ENCODE measurements around the gene GSDME. TPM values are rescaled to one million over a fixed set of nuclear protein-coding genes. Genes with fewer than 3 reads are reported as not detected.

Gene GSDME
- total RNA-seq, 1 experiment from 2014 or later = 46.1 TPM

DNA sequence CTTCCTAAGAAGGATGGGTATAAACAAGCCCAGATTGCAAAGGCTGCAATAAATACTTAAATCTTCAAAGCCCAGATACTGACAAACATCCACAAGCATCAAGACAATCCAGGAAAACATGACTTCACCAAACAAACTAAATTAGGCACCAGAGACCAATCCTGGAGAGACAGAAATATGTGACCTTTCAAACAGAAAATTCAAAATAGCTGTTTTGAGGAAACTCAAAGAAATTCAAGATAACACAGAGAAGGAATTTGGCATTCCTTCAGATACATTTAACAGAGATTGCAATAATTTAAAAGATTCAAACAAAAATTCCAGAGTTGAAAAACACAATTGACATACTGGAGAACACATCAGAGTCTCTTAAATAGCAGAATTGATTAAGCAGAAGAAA, 23.0 kb downstream of the GSDME start:
- Mint-ChIP-seq H3K9me3 (ENCODE audit: unreplicated experiment) (no peaks in the 10 kb centered on the region), H3K27me3 (ENCODE audit: insufficient read depth, unreplicated experiment) (no peaks in the 10 kb centered on the region), H3K36me3 (ENCODE audit: insufficient read depth, unreplicated experiment) (peaks cover 11% of the 10 kb centered on the region), H3K27ac (ENCODE audit: low read depth, unreplicated experiment) (no peak overlapping the region), H3K4me3 (ENCODE audit: unreplicated experiment) (no peak overlapping the region), H3K4me1 (ENCODE audit: insufficient read depth, unreplicated experiment) (peaks cover 21% of the 10 kb centered on the region)
- TF ChIP-seq, protein P1, sequence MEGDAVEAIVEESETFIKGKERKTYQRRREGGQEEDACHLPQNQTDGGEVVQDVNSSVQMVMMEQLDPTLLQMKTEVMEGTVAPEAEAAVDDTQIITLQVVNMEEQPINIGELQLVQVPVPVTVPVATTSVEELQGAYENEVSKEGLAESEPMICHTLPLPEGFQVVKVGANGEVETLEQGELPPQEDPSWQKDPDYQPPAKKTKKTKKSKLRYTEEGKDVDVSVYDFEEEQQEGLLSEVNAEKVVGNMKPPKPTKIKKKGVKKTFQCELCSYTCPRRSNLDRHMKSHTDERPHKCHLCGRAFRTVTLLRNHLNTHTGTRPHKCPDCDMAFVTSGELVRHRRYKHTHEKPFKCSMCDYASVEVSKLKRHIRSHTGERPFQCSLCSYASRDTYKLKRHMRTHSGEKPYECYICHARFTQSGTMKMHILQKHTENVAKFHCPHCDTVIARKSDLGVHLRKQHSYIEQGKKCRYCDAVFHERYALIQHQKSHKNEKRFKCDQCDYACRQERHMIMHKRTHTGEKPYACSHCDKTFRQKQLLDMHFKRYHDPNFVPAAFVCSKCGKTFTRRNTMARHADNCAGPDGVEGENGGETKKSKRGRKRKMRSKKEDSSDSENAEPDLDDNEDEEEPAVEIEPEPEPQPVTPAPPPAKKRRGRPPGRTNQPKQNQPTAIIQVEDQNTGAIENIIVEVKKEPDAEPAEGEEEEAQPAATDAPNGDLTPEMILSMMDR (IDR thresholded peaks at IDR 0.05; ENCODE audit: unreplicated experiment) = no peak
- ChIA-PET CTCF (interaction anchor here (0.6 kb wide), 1 partner anchor 20 kb away, joined by 3 read pairs; no protein-coding TSS in a partner anchor), POLR2A (interaction anchor here (0.6 to 2.5 kb wide), 5 partner anchors 8 to 1354 kb away, joined by 4 to 7 read pairs (median 4); no protein-coding TSS in a partner anchor)
- intact Hi-C loops (cut with micrococcal nuclease) = no loop called here
- BruUV-seq (replicated peaks) = no TSS peak
- DNase-seq (ENCODE audit: unreplicated experiment) = no peak

DNA sequence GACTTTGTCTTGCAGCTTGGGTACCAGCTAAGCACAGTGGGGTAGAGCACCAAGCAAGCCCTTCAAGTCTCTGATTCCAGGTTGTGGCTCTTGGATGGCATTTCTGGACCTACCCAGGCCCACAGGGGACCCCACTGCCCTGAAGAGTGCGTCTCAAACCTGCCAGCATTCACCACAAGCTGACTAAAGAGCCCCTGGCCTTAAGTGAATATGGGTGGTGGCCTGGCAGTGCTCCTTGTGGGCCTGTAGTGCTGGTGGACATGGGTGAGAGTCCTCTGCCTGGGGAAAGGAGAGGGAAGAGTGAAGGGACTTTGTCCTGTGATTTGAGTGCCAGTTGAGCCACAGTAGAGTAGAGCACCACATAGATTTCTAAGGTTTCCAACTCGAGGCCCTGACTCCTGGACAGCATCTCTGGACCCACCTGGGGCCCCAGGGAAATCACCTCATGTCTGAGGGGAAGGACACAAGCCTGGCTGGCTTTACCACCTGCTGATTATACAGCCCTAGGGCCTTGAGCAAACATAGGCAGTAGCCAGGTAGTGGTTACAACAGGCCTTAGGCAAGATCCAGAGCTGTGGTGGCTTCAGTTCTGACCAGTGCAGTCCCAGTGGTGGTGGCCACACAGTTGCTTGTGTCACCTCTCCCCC, 23.7 kb downstream of the GSDME start:
- no peak overlapping the region for H3K27ac Mint-ChIP-seq (ENCODE audit: low read depth, unreplicated experiment)

DNA sequence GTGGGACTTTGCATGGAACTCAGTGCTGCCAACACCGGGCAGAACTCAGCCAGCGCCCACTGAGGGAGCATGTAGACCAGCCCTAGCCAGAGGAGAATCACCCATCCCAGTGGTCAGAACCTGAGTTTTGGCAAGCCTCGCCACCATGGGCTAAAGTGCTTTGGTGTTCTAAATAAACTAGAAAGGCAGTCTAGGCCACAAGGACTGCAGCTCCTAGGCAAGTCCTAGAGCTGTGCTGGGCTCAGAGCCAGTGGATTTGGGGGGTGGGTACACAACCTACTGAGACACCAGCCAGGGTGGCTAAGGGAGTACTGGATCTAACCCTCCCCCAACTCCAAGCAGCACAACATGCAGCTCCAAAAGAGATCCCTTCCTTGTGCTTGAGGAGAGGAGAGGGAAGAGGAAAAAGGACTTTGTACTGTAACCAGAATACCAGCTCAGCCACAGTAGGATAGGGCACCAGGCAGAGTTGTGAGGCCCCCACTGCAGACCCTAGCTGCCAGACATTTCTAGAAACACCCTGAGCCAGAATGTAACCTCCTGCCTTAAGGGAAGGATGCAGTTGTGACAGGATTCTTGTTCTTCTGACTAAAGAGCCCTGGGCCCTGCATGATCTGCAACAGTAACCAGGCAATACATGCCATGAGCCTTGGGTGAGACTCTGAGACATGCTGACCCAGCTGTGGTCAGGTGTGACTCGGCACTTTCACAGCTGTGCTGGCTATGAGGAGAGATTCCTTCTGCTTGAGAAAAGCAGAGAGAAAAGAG, 24.4 kb downstream of the GSDME start:
- no peak overlapping the region for H3K27ac Mint-ChIP-seq (ENCODE audit: low read depth, unreplicated experiment)
- no peak overlapping the region for H3K4me3 Mint-ChIP-seq (ENCODE audit: unreplicated experiment)
- H3K36me3 Mint-ChIP-seq (ENCODE audit: insufficient read depth, unreplicated experiment) = peaks cover 11% of the 10 kb centered on the region
- DNase-seq (ENCODE audit: unreplicated experiment) = no peak
- peaks cover 19% of the 10 kb centered on the region for H3K4me1 Mint-ChIP-seq (ENCODE audit: insufficient read depth, unreplicated experiment)
- H3K9me3 Mint-ChIP-seq (ENCODE audit: unreplicated experiment) = no peaks in the 10 kb centered on the region
- ChIA-PET CTCF (interaction anchor here (1.4 kb wide), 1 partner anchor 10 kb away, joined by 5 read pairs; no protein-coding TSS in a partner anchor), POLR2A (interaction anchor here (0.6 to 2.5 kb wide), 3 partner anchors 9 to 37 kb away, joined by 3 to 7 read pairs (median 6); no protein-coding TSS in a partner anchor)
- BruUV-seq (replicated peaks) = no TSS peak
- intact Hi-C loops (cut with micrococcal nuclease) = no loop called here
- TF ChIP-seq, protein P1 (IDR thresholded peaks at IDR 0.05; ENCODE audit: unreplicated experiment) = no peak
- H3K27me3 Mint-ChIP-seq (ENCODE audit: insufficient read depth, unreplicated experiment) = no peaks in the 10 kb centered on the region

More for the DNA sequence above, 23.7 kb downstream of the GSDME start:
- no peak for DNase-seq (ENCODE audit: unreplicated experiment)
- Mint-ChIP-seq H3K27me3 (ENCODE audit: insufficient read depth, unreplicated experiment) (no peaks in the 10 kb centered on the region), H3K36me3 (ENCODE audit: insufficient read depth, unreplicated experiment) (peaks cover 11% of the 10 kb centered on the region), H3K4me1 (ENCODE audit: insufficient read depth, unreplicated experiment) (peaks cover 21% of the 10 kb centered on the region), H3K9me3 (ENCODE audit: unreplicated experiment) (no peaks in the 10 kb centered on the region), H3K4me3 (ENCODE audit: unreplicated experiment) (no peak overlapping the region)
- intact Hi-C loops (cut with micrococcal nuclease) = no loop called here
- TF ChIP-seq, protein P1 (IDR thresholded peaks at IDR 0.05; ENCODE audit: unreplicated experiment) = no peak
- ChIA-PET CTCF (interaction anchor here (1.4 kb wide), 1 partner anchor 11 kb away, joined by 5 read pairs; no protein-coding TSS in a partner anchor), POLR2A (interaction anchor here (0.6 to 2.5 kb wide), 3 partner anchors 8 to 36 kb away, joined by 3 to 7 read pairs (median 6); no protein-coding TSS in a partner anchor)
- no TSS peak for BruUV-seq (replicated peaks)

DNA sequence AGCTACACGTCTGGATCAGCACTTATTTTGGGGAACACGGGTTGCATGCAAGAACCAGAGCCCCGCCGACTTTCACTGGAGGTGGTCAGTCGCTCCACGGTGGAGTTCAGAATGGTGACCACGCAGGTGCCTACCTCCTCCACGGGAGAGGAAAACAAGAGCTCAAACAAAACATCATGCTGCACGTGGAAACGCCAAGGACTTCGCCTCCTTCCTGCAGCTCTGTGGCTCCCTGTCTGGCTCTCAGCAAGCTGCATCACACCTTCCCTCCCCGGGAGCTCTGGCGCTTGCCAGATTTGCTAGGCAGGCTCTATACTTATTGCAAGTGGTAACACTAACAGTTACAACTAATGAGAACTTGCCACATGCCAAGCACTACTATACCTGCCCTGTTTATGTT, 26.0 kb downstream of the GSDME start:
- Mint-ChIP-seq H3K4me1 (ENCODE audit: insufficient read depth, unreplicated experiment) (peaks cover 17% of the 10 kb centered on the region), H3K27ac (ENCODE audit: low read depth, unreplicated experiment) (no peak overlapping the region), H3K36me3 (ENCODE audit: insufficient read depth, unreplicated experiment) (peaks cover 11% of the 10 kb centered on the region), H3K27me3 (ENCODE audit: insufficient read depth, unreplicated experiment) (no peaks in the 10 kb centered on the region), H3K4me3 (ENCODE audit: unreplicated experiment) (no peak overlapping the region), H3K9me3 (ENCODE audit: unreplicated experiment) (no peaks in the 10 kb centered on the region)
- TF ChIP-seq, protein P1 (IDR thresholded peaks at IDR 0.05; ENCODE audit: unreplicated experiment) = no peak
- ChIA-PET POLR2A (no interaction called here), CTCF (interaction anchor here (0.6 to 1.1 kb wide), 2 partner anchors 9 to 367 kb away, joined by 3 to 4 read pairs; no protein-coding TSS in a partner anchor)
- no peak for DNase-seq (ENCODE audit: unreplicated experiment)
- no TSS peak for BruUV-seq (replicated peaks)
- intact Hi-C loops (cut with micrococcal nuclease) = no loop called here

Measured in MCF 10A (cell line).